DND-41 (cell line): ENCODE measurements around the gene CEACAM8.
"Not testable (repeated sequence)": the region's sequence is repeated elsewhere in the genome, so short reads cannot be mapped to it uniquely, and the experiment has no call there.

Experiments
- ATAC-seq: fragments of 200-7000 bp; cut with Tn5 transposase; 3 replicates; pipeline ENCODE4 v1.9.1; 2021; ENCODE audit warnings: low read depth; ENCODE audit not compliant: insufficient read depth
- DNase-seq: peaks from one replicate; pipeline ENCODE4 v3.0.0-alpha.2; 2020
- H2AFZ ChIP-seq: 2 replicates; pipeline ENCODE4 v1.6.0; 2012; ENCODE audit warnings: low read depth, low read length
- H3K27ac ChIP-seq: 2 replicates; pipeline ENCODE4 v1.5.1; 2012; ENCODE audit warnings: low read length, inconsistent platforms
- H3K27me3 ChIP-seq: fragments of 200-600 bp; sonication (generic); 2 replicates; pipeline ENCODE4 v1.6.0; 2012; ENCODE audit warnings: low read length, mild to moderate bottlenecking, inconsistent platforms; ENCODE audit not compliant: insufficient read depth, poor library complexity
- H3K36me3 ChIP-seq: 2 replicates; pipeline ENCODE4 v1.5.1; 2012; ENCODE audit warnings: low read length, inconsistent platforms; ENCODE audit not compliant: insufficient read depth
- H3K4me1 ChIP-seq: 2 replicates; pipeline ENCODE4 v1.5.1; 2012; ENCODE audit warnings: mild to moderate bottlenecking, low read length; ENCODE audit not compliant: insufficient read depth
- H3K4me2 ChIP-seq: 2 replicates; pipeline ENCODE4 v1.6.0; 2012; ENCODE audit warnings: mild to moderate bottlenecking, moderate library complexity, low read length, inconsistent platforms; ENCODE audit not compliant: insufficient read depth
- H3K4me3 ChIP-seq, 2 experiments: fragments of 200-600 bp in 1 of 2; shearing (Covaris generic) in 1 of 2; 2 replicates each; pipeline ENCODE4 v1.5.1; 2012 to 2016; ENCODE audit warnings: inconsistent platforms in 2 of 2, low read length in 2 of 2, mild to moderate bottlenecking in 2 of 2, low read depth in 1 of 2, moderate library complexity in 1 of 2
- H3K79me2 ChIP-seq: 2 replicates; pipeline ENCODE4 v1.6.0; 2012; ENCODE audit warnings: low read length, inconsistent platforms; ENCODE audit not compliant: insufficient read depth
- H3K9ac ChIP-seq: 2 replicates; pipeline ENCODE4 v1.6.0; 2012; ENCODE audit warnings: low read depth, mild to moderate bottlenecking, inconsistent platforms, low read length, moderate library complexity
- H3K9me3 ChIP-seq: 2 replicates; pipeline ENCODE4 v1.5.1; 2012; ENCODE audit warnings: low read length, moderate library complexity, mild to moderate bottlenecking, inconsistent platforms; ENCODE audit not compliant: insufficient read depth, severe bottlenecking
- H4K20me1 ChIP-seq: 2 replicates; pipeline ENCODE4 v1.6.0; 2012; ENCODE audit warnings: low read length; ENCODE audit not compliant: insufficient read depth
- EZH2 ChIP-seq: IDR thresholded peaks from 3 replicates; pipeline ENCODE4 v1.6.1; 2012; ENCODE audit warnings: borderline replicate concordance, low read depth, mild to moderate bottlenecking, moderate library complexity, low read length, inconsistent platforms; ENCODE audit not compliant: severe bottlenecking
- TF ChIP-seq, protein P1 (sequence below): IDR thresholded peaks from 2 replicates; pipeline ENCODE4 v1.5.1; 2012; ENCODE audit warnings: borderline replicate concordance, low read length, moderate library complexity, mild to moderate bottlenecking; ENCODE audit not compliant: poor library complexity, severe bottlenecking; ENCODE audit errors: extremely low read depth

The CEACAM8 gene

DNA sequence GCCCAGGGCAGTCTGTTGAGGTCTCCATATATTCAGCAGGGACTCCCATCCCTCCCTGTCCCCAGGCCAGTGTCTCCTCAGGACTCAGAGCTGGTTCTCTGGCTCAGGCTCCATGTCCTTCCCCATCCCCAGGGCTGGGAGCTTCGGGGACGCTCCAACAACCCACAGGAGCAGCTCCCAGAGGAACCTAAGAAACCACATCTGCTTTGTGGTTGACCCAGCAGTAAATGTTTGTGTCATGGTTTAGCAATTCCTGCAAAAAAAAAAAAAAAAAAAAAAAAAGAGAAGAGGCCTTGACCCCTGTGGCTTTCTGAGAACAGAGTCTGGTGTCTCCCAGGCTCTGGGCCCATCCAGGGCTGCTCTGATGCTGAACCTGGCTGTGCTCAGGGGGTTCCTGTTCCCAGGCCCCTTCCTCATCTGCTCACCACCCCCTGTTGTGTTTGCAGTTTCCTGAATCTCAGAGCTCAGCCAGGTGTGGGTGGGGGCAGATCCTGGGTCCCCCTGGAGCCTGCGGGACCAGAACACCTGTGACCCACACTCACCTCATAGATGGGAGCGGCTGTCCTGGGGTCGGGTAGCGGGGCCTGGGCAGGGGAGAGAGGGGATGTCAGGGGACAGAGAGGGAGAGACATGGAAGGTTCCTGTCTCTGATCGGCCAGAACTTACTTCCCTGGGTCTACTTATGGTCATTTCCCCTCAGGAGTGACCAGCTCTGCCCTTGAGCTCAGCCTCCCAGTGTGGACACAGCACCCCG is 41.3 kb downstream of the CEACAM8 start:
- Histone ChIP-seq H3K9ac (no peak overlapping the region), H3K4me1 (no peaks in the 10 kb centered on the region), H2AFZ (no peak overlapping the region), H3K27ac (no peak overlapping the region), H3K9me3 (no peaks in the 10 kb centered on the region), H3K79me2 (no peaks in the 10 kb centered on the region), H3K4me2 (no peak overlapping the region), H3K4me3 (no peak overlapping the region), H4K20me1 (peaks cover 2% of the 10 kb centered on the region; the same call in 1 of the 2 replicates), H3K27me3 (no peaks in the 10 kb centered on the region), H3K36me3 (no peaks in the 10 kb centered on the region)
- TF ChIP-seq EZH2, result no peak
- TF ChIP-seq, protein P1, sequence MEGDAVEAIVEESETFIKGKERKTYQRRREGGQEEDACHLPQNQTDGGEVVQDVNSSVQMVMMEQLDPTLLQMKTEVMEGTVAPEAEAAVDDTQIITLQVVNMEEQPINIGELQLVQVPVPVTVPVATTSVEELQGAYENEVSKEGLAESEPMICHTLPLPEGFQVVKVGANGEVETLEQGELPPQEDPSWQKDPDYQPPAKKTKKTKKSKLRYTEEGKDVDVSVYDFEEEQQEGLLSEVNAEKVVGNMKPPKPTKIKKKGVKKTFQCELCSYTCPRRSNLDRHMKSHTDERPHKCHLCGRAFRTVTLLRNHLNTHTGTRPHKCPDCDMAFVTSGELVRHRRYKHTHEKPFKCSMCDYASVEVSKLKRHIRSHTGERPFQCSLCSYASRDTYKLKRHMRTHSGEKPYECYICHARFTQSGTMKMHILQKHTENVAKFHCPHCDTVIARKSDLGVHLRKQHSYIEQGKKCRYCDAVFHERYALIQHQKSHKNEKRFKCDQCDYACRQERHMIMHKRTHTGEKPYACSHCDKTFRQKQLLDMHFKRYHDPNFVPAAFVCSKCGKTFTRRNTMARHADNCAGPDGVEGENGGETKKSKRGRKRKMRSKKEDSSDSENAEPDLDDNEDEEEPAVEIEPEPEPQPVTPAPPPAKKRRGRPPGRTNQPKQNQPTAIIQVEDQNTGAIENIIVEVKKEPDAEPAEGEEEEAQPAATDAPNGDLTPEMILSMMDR, result no peak
- ATAC-seq (no peak), DNase-seq (no peak)

DNA sequence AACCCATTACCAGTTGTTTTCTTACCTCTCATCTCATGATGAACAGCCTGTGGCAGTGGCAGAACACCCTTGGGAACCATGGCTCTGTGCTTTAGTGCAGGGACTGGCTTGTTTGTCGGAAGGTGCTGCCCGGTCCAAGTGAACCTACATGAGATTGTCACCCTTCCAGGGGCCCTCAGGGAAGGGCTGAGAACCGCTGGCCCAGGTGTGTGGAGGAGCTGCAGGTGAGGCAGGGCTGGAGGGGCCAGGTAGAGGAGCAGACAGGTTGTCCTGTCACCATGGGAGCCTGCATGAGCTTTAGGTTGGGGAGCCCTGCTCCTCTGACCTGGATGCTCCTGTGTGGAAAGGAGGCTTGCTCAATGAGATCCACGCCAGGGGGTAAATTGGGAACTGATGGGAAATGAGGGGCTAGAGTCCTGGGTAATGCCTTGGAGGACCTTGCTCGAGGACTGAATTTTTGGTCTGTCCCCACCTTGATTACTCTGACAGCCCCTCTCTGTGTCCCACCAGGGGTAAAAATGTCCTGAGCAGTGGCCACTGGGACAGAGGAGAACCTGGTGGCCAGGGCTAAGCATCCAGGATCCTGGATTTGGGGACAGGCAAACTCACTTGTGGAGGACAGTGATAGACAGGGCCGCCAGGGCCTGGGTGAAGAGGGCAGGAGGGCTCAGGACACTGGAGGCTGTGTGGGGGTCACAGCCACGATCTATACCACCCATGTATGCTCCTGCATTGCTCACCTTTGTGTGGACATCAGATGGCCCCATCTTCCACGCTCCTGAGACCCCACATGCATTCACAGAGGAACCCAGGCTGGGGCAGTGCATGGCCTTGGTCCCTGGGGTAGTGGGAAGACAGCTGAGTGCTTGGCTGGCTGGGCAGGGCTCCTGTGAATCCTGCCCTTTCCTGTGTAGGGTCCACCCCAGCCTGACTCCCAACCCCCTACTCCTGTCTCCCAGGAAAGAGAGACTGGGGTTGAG is 42.3 kb downstream of the CEACAM8 start:
- H3K27me3 ChIP-seq, result no peaks in the 10 kb centered on the region
- no peaks in the 10 kb centered on the region for H3K79me2 ChIP-seq
- H3K36me3 ChIP-seq, result no peaks in the 10 kb centered on the region
- H3K4me1 ChIP-seq, result no peaks in the 10 kb centered on the region
- no peak overlapping the region for H3K4me3 ChIP-seq
- no peak overlapping the region for H3K27ac ChIP-seq
- H4K20me1 ChIP-seq, result peaks cover 2% of the 10 kb centered on the region; the same call in 1 of the 2 replicates
- H3K9ac ChIP-seq, result no peak overlapping the region
- DNase-seq, result no peak
- H2AFZ ChIP-seq, result no peak overlapping the region
- ATAC-seq, result no peak
- no peak for TF ChIP-seq EZH2
- TF ChIP-seq, protein P1, result no peak
- no peaks in the 10 kb centered on the region for H3K9me3 ChIP-seq
- no peak overlapping the region for H3K4me2 ChIP-seq

GRCh38 chr19:42550521-42550920 is 44.2 kb downstream of the CEACAM8 start:
- H3K4me1 ChIP-seq, H3K27ac ChIP-seq, H3K9ac ChIP-seq, H2AFZ ChIP-seq, H3K4me2 ChIP-seq, H4K20me1 ChIP-seq, H3K9me3 ChIP-seq, H3K4me3 ChIP-seq, ATAC-seq, H3K36me3 ChIP-seq, DNase-seq, H3K27me3 ChIP-seq, H3K79me2 ChIP-seq: not testable (repeated sequence)

GRCh38 chr19:42549067-42549466 is 45.7 kb downstream of the CEACAM8 start:
- not testable (repeated sequence) for ATAC-seq

More at GRCh38 chr19:42549067-42549466, 45.7 kb downstream of the CEACAM8 start:
- H3K79me2 ChIP-seq, H3K9ac ChIP-seq, H3K36me3 ChIP-seq, H2AFZ ChIP-seq, H3K4me3 ChIP-seq, H3K27ac ChIP-seq, H3K4me1 ChIP-seq, H3K9me3 ChIP-seq, H3K4me2 ChIP-seq, H3K27me3 ChIP-seq, DNase-seq, H4K20me1 ChIP-seq: not testable (repeated sequence)
